Cardiac septum (tissue), 1 donor: ENCODE results near the gene LRRIQ4. TPM values are rescaled to one million over a fixed set of nuclear protein-coding genes. Genes with fewer than 3 reads are reported as not detected.

ENCODE experiments used
- DNase-seq: peaks from one replicate; pipeline ENCODE4 v3.0.0-alpha.2; 2020; ENCODE audit warnings: low spot score
- intact Hi-C: fragments of 100-400 bp; cut with DNase I; formaldehyde crosslinking; loops from one replicate; pipeline ENCODE4 v1.14.0; 2022
- total RNA-seq: library from RNA; stranded (reverse); fragmentation: NEBNext Ultra II Directional; extraction: Animal tissue kit (Norgen Biotek cat#: 25700); gene quantifications from one replicate; pipeline ENCODE4 v1.2.1, GENCODE V29; 2021
- donor health status: DM: no; HTN: no; CAD: no.

The LRRIQ4 gene
- total RNA-seq, 1 donor from 2014 or later = not detected

DNA sequence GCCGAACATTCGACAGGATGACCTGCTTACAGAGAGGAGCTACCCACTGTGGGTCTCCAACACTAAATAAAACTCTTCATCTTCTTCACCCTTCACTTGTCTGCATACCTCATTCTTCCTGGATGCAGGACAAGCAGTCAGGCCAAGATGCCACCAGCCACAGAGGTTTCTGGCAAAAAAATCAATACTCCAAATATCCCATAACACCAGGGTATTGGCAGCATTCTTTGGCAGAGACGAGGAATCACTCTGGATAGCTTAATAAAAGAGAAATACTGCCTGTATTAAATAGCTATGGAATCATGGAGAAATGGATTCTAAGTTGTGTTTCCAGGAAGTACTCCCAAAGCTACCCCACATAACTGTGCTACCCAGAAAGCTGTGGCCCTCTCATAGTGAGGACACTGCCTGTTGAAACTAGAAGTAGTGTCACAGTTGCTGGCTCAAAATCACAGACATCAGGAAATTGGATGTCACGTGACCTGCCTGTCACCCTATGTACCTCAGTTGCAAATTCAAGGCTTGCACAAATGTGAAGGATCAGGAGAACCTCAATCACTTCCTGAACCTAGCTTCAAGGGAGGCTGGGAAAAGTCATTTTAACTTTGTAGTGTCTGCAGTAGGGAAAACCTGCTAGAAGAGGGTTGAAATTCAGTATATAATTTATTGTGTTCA is 68.0 kb downstream of the LRRIQ4 start:
- DNase-seq = no peak
- intact Hi-C loops = no loop called here

DNA sequence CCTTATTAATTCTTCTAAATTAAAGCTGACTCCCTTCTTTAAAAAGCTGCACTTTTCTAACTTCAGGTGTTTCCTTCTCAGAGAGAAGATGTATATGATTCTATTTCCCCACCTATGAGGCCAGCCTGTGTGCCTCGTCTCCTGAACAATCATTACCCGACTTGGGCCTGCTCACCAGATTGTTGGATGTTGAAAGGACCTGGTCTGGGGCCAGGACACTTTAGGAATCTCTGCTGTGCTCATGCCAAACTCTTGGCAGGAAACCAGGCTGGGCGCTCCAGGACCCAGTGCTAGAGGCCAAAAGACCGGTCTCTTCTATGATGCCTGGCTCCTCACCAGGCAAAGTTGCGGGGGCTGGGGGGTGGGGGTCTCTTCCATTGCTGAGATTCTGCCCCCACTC is 74.0 kb downstream of the LRRIQ4 start:
- intact Hi-C loops = loop anchor here (2.0 kb wide), 1 partner anchor 36 kb away; no protein-coding TSS in a partner anchor
- peak; percentile 86 for DNase-seq

Other genes with a start within 250 kb of the LRRIQ4 start
- 18.7 TPM for gene MECOM, start 149.2 kb upstream of the LRRIQ4 start, total RNA-seq
- 0.86 TPM for gene TERC, start 47.8 kb upstream of the LRRIQ4 start, total RNA-seq
- gene ACTRT3, start 43.3 kb upstream of the LRRIQ4 start, total RNA-seq = 0.57 TPM
- 11.6 TPM for gene MYNN, start 39.5 kb upstream of the LRRIQ4 start, total RNA-seq
- 2.3 TPM for gene LRRC34, start within 50 bp of the LRRIQ4 start, total RNA-seq
- not detected for gene LRRC31, start 57.1 kb downstream of the LRRIQ4 start, total RNA-seq
- not detected for gene SAMD7, start 98.7 kb downstream of the LRRIQ4 start, total RNA-seq
- 74.5 TPM for gene SEC62, start 153.9 kb downstream of the LRRIQ4 start, total RNA-seq
- gene GPR160, start 225.1 kb downstream of the LRRIQ4 start, total RNA-seq = 0.78 TPM